HG03457 (cell line): Measurements from ENCODE around the gene CATSPER3.

Experiments
- ATAC-seq: cut with Tn5 transposase; IDR thresholded peaks from one replicate; pipeline ENCODE4 v1.9.1; 2021; ENCODE audit warnings: moderate number of reproducible peaks; ENCODE audit not compliant: unreplicated experiment

Gene CATSPER3

GRCh38 chr5:135009736-135010501 is 42.2 kb downstream of the CATSPER3 start:
- ATAC-seq, result no peak

GRCh38 chr5:135010502-135011354 is 43.0 kb downstream of the CATSPER3 start:
- no peak for ATAC-seq

- ATAC-seq, result no peak
Observed at GRCh38 chr5:135011355-135012032, 43.8 kb downstream of the CATSPER3 start.

GRCh38 chr5:135012033-135012588 is 44.4 kb downstream of the CATSPER3 start:
- no peak for ATAC-seq

GRCh38 chr5:135012951-135013391 is 45.3 kb downstream of the CATSPER3 start:
- no peak for ATAC-seq

GRCh38 chr5:135013445-135013844 is 45.7 kb downstream of the CATSPER3 start:
- no peak for ATAC-seq

GRCh38 chr5:135013947-135014570 is 46.4 kb downstream of the CATSPER3 start:
- no peak for ATAC-seq

- no peak for ATAC-seq
Observed at GRCh38 chr5:135015942-135016341, 48.2 kb downstream of the CATSPER3 start.

- no peak for ATAC-seq
Observed at GRCh38 chr5:135016861-135017290, 49.2 kb downstream of the CATSPER3 start.

- ATAC-seq, result no peak
Observed at GRCh38 chr5:135018457-135018856, 50.8 kb downstream of the CATSPER3 start.

- no peak for ATAC-seq
Observed at GRCh38 chr5:135019314-135019713, 51.6 kb downstream of the CATSPER3 start.

- no peak for ATAC-seq
Observed at GRCh38 chr5:135020111-135020895, 52.6 kb downstream of the CATSPER3 start.

- no peak for ATAC-seq
Observed at GRCh38 chr5:135024956-135025729, 57.4 kb downstream of the CATSPER3 start.

- no peak for ATAC-seq
Observed at GRCh38 chr5:135025730-135026644, 58.3 kb downstream of the CATSPER3 start.

- ATAC-seq, result no peak
Observed at GRCh38 chr5:135026645-135027265, 59.0 kb downstream of the CATSPER3 start.

- ATAC-seq, result no peak
Observed at GRCh38 chr5:135027266-135027696, 59.6 kb downstream of the CATSPER3 start.
